ENCODE results near the gene LAP3.

DNA sequence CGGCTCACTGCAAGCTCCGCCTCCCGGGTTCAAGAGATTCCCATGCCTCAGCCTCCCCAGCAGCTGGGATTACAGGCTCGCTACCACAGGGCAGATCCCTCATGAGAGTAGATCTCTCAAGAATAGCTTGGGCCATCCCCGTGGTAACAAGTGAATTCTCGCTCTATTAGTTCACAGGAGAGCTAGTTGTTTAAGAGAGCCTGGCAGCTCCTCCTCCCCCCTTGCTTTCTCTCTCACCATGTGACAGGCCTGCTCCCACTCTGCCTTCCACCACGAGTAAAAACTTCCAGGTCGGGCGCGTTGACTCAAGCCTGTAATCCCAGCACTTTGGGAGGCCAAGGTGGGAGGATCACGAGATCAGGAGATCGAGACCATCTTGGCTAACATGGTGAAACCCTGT lies 30.3 kb upstream of the LAP3 start:
- TF ChIP-seq, protein P1, sequence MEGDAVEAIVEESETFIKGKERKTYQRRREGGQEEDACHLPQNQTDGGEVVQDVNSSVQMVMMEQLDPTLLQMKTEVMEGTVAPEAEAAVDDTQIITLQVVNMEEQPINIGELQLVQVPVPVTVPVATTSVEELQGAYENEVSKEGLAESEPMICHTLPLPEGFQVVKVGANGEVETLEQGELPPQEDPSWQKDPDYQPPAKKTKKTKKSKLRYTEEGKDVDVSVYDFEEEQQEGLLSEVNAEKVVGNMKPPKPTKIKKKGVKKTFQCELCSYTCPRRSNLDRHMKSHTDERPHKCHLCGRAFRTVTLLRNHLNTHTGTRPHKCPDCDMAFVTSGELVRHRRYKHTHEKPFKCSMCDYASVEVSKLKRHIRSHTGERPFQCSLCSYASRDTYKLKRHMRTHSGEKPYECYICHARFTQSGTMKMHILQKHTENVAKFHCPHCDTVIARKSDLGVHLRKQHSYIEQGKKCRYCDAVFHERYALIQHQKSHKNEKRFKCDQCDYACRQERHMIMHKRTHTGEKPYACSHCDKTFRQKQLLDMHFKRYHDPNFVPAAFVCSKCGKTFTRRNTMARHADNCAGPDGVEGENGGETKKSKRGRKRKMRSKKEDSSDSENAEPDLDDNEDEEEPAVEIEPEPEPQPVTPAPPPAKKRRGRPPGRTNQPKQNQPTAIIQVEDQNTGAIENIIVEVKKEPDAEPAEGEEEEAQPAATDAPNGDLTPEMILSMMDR (conservative IDR thresholded peaks at IDR 0.05; ENCODE audit: low read length): no peak
- no peak for TF ChIP-seq EZH2phosphoT487 (IDR thresholded peaks at IDR 0.05; ENCODE audit: borderline replicate concordance, low read depth, low read length)
